GM21360 (cell line): Measurements from ENCODE around the gene FHIP2A.
"Not testable (repeated sequence)": the region's sequence is repeated elsewhere in the genome, so short reads cannot be mapped to it uniquely, and the experiment has no call there.

Experiments
- ATAC-seq: cut with Tn5 transposase; IDR thresholded peaks from one replicate; pipeline ENCODE4 v1.9.1; 2021; ENCODE audit warnings: mild to moderate bottlenecking, moderate library complexity; ENCODE audit not compliant: unreplicated experiment

FHIP2A gene

DNA sequence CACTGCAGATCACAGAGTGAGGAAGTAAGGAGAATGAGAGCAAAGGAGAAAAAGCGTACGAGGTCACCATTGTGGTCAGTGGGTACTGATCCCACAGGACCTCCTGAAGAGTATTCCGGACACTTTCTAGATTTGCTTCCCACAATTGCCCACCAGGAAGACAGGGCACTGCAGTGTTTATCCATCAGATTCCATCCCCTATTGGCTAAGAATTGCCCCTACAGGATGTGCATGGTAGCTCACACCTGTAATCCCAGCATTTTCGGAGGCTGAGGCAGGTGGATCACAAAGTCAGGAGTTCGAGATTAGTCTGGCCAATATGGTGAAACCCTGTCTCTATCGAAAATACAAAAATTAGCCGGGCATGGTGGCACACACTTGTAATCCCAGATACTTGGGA lies 5.3 kb upstream of the FHIP2A start:
- ATAC-seq, result no peak

GRCh38 chr10:114819322-114819721 lies 2.3 kb upstream of the FHIP2A start:
- ATAC-seq, result no peak

DNA sequence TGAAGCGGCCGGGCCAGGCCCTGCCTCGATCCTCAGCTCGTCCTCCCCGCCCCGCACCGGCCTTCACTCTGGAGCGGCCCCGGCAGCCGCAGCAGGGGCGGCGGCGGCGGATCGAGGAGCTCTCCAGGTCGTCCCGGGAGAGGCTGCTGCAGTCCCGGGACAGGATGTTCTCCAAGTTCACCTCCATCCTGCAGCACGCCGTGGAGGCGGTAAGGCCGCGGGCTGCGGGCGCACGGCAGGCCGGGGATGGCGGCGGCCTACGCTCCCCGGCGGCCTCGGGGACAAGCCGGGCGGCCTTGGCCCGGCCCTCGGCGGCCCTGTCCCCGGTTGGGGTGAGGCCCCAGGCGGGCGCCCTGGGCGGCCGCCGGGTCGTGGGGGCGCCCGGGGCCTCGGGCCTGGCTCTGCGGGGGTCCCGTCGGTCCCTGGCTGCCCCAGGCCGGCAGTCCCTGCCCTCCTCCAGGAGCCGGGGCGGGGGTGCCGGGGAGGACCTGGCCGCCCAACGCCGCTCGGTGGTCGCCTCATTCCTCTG lies 399 bp downstream of the FHIP2A start:
- ATAC-seq, result peak; percentile 33

DNA sequence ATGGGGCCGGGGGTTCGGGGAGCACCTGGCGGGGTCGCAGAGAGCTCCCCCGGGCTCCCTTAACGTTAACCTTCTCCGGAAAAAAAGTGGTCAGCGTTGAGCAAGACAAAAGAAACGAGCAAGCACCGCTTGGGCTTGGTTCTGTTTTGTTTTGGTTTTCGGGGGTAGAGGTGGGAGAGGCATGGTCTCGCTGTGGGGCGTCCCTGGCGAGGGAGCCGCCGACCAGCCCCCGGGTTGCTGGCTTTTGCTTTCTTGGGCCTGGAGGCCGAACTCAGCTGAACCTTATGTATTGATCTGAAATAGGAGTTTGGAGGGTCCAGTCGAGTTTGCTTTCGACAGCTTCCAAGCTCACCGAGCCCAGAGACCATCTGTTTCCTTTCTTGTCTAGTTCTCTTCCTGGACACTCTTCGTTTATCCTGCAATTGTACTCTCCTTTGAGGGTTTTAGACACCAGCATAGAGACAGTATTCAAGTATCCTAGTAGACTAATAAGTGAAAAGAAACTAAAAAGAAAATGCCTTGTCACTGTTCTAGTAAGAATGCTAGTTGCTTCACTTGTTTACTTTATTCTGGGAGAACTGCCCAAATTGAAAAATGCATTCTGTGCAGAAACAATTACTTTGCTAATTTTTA lies 980 bp downstream of the FHIP2A start:
- ATAC-seq, result peak; percentile 21

- no peak for ATAC-seq
These were observed 1.5 kb downstream of the FHIP2A start for GRCh38 chr10:114823077-114823463.

GRCh38 chr10:114824391-114824790 lies 2.8 kb downstream of the FHIP2A start:
- ATAC-seq, result no peak

DNA sequence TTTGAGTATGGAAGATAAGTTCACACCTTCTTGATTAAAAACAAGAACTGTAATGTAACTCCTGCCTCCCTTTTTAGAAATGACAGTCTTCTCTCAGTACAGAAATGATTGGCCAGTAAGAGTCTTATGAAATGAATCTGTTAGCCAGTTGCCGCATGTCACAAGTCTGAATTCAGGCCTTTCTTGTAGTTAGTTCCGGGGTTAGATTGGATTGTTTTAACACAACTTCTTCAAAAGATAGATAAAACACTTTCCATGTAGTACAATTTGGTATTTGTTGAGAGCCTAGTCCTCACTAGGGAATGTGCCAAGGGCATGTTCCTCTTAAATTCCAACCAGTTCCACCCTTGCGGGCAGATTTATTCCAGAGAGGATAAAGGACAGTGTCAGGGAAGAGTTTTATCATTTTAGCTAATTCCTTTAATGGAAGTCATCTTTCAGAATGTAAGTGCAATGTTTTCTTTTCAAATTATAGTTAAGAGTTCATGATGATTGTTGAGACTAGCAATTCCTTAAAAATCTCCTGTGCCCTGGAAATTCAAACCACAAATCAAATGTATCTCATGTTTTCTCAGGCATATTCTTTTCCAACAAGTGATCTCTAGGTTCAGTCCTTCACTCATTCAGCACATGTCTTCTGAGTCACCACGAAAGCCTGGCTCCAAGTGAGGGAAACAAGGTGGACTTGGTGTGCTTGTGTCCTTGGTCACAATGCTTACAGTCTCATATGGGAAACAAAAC lies 4.1 kb downstream of the FHIP2A start:
- peak; percentile 47 for ATAC-seq

- no peak for ATAC-seq
These were observed 7.8 kb downstream of the FHIP2A start for GRCh38 chr10:114829160-114829909.

DNA sequence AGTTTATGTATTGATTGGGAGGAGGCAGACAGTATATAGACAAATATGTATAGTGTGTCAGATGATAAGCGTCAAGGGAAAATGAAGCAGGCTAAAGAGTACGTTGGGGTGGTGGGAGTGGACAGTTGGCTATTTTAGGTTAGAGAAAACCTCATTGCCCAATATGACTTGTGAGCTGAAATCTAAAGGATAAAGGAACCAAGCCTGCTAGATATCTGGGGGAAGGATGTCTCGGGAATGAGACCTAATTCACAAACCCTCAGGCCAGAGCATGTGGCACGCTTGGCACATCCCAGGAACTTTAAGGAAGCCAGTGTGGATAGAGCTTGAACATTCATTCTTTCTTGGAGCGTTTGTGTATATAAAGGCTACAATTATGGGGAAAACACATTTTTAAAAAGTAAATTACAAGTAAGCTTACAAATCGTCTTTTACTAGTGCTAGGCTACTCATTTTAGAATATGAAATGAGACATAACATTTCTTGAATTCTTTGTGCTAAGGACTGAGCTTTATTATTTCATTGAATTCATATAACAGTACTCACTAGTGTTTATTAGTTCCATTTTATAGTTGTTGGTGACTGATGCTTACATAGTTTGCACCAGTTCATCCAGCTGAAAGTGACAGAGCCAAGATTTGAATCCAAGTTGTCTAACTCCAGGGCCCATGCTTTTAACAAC lies 9.7 kb downstream of the FHIP2A start:
- ATAC-seq, result no peak

DNA sequence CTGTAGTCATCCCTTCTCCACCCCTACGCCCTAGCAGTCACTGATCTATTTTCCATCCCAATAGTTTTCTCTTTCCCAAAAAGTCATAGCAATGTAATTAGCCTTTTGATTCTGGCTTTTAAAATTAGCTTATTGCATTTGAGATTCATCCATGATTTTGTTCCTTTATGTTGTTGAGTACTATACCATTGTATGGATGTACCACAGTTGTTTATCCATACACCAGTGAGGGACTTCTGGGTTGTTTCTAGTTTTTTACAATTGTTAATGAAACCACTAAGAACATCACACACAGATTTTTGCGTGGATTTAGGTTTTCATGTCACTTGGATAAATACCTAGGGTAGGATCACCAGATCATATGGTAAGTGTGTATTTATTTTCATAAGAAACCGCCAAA lies 16.1 kb downstream of the FHIP2A start:
- ATAC-seq, result no peak

DNA sequence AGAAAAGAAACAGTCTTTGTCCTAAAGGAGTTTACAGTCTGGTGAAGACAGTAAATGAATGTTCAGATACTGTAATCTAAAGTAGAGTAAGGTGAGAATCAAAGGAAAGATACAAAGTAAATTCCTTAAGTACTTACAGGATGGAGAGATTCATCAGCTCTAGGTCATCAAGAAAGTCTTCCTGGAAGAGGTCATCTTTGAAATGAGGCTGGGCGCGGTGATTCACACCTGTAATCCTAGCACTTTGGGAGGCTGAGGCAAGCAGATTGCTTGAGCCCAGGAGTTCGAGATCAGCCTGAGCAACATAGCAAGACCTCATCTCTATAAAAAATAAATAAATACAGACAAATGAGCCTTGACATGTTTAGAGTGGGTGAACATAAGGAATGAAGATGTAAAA lies 18.3 kb downstream of the FHIP2A start:
- no peak for ATAC-seq

DNA sequence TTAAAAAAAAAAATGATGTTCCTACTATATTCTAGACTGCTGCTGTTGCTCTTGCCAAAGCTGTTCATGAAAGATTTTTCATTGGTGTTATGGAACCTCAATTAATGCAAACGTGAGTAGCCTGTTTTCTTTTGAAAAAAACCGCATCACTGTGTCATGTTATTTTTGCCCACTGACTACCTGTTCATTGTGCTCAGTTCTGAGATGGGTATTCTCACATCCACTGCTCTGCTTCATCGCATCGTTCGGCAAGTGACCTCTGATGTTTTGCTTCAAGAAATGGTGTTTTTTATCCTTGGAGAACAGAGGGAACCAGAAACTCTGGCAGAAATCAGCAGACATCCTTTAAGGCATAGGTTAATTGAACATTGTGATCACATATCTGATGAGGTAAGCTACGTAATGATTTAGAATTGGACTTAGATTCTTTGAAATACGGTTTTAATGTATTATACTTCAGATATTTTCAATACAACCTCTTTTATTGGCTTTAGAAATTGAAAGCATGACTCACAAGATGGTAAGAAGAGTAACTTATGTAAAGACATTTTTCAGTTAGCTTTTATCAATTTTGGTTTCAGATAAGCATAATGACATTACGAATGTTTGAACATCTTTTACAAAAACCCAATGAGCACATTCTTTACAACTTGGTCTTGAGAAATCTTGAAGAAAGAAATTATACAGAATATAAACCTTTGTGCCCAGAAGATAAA lies 24.6 kb downstream of the FHIP2A start:
- no peak for ATAC-seq

DNA sequence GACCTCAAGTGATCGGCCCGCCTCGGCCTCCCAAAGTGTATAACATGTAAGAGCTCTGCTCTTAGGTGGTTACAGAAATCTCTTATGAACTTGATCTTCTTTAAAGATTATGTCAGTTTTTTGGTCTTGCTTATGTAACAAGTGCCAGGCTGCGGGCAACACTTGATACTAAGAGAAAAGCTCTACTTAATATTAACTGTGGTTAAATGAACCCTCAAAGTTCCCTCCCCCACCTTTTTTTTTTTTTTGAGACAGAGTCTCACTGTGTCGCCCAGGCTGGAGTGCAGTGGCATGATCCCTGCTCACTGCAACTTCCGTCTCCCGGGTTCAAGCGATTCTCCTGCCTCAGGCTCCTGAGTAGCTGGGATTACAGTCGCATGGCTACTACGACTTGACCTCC lies 25.9 kb downstream of the FHIP2A start:
- ATAC-seq, result not testable (repeated sequence)

DNA sequence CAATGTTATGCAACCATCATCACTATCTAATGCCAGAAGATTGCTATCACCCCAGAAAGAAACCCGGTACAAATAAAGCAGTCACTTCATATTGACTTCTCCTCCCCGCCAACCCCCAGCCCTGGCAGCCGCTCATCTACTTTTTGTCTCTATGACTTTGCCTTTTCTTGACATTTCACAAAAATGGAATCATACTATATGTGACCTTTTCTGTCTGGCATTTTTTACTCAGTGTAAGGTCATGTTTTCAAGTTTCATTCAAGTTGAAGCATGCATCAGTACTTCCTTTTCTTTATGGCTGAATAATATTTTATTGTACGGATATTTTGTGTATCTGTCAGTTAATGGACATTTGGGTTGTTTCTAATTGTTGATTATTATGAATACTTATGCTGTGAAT lies 28.1 kb downstream of the FHIP2A start:
- no peak for ATAC-seq

DNA sequence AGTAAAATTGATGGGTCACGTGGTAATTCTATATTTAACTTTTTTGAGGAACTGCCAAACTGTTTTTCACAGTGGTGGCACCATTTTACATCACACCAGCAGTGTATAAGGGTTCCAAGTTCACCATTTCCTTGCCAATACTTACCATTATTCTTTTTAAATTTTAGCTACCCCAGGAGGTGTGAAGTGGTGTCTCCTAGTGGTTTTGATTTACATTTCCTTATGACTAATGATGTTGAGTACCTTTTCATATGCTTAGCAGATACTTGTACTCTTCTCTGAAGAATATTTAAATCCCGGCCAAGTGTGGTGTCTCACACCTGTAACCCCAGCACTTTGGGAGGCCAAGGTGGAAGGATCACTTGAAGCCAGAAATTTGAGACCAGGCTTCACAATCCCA lies 28.5 kb downstream of the FHIP2A start:
- ATAC-seq, result no peak

DNA sequence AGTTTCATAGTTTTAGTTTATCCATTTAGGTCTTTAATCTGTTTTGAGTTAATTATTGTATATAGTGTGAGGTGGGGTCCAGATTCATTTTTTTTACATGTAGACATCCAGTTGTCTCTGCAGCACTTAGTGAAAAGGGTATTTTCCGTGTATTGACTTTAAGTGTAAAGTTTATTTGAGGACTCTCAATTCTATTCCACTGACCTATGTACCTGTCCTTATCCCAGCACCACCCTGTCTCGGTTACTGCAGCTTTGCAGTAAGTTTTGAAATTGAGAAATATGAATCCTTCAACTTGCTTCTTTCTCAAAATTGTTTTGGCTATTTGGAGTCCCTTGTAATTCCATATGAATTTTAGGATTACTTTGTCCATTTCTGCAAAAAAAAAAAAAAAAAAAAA lies 29.8 kb downstream of the FHIP2A start:
- no peak for ATAC-seq

GRCh38 chr10:114852197-114852596 lies 30.6 kb downstream of the FHIP2A start:
- ATAC-seq, result no peak

- no peak for ATAC-seq
These were observed 33.3 kb downstream of the FHIP2A start for GRCh38 chr10:114854906-114855305.

DNA sequence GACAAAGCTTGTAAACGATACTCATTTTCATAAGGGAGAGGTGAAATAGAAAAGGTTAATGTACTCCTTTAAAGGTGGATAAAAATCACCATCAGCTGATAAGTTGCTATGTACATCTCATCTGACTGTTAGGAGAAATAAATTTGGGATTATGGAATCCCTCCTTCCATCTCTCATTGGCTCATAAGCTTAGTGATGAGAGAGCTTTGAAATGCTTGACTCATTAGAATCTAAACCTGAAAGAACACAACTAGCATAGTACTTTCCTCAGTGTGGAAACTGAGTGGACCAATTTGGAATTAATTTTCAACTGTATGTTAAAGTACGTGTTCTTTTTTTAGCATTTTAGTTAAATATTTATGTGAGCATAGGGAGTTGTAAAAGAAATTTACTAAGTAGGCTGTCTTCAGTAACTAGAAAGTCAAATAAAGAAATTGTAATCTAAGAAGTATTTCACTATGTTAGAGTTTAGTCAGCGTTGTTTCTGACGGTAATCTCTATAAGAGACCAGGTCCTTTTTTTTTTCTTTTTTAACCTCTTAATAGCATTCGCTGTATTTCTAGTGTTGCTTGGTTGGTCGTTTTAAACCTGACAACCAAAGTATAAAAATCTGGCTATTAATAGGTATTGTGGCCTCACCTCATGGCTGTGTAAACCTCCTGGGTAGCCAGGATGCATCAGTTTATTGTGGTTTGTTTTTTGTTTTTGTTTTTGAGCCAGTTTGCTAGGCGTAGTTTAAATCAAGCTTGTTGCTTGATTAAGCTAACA lies 34.4 kb downstream of the FHIP2A start:
- no peak for ATAC-seq
